ENCODE results near the gene AAK1. TPM values are rescaled to one million over a fixed set of nuclear protein-coding genes. Genes with fewer than 3 reads are reported as not detected.

Gene AAK1
- total and polyA plus RNA-seq, 12 donors, result 26.2 to 106 (median 68.5) TPM

- TF ChIP-seq POLR2A (IDR thresholded peaks at IDR 0.05) (no peak), CTCF (IDR thresholded peaks at IDR 0.05) (no peak)
- no peaks in the 10 kb centered on the region for H3K4me1 ChIP-seq (replicated peaks in 1 of 2)
- DNase-seq, result no peak
- H3K27ac ChIP-seq, result no peak overlapping the region
- 74 to 84% (median 84%) methylated on average over 3 of the region's 3 CpGs for WGBS, 4 donors
- no peaks in the 10 kb centered on the region for H3K36me3 ChIP-seq (replicated peaks in 1 of 2)
- H3K27me3 ChIP-seq, result no peaks in the 10 kb centered on the region
- H3K4me3 ChIP-seq, result no peak overlapping the region
- intact Hi-C loops (cut with DNase I), result no loop called here
- H3K9me3 ChIP-seq (replicated peaks in 1 of 3), result no peaks in the 10 kb centered on the region
These were observed 45.9 kb upstream of the AAK1 start for GRCh38 chr2:69689466-69689865.

GRCh38 chr2:69687971-69688611 is 44.6 kb upstream of the AAK1 start:
- Histone ChIP-seq H3K27ac (no peak overlapping the region), H3K27me3 (no peaks in the 10 kb centered on the region), H3K4me1 (replicated peaks in 1 of 2) (peaks cover 0 to 4% of the 10 kb centered on the region in 2 donors), H3K9me3 (replicated peaks in 1 of 3) (no peaks in the 10 kb centered on the region), H3K4me3 (no peak overlapping the region), H3K36me3 (replicated peaks in 1 of 2) (no peaks in the 10 kb centered on the region)
- TF ChIP-seq CTCF (IDR thresholded peaks at IDR 0.05) (no peak), POLR2A (IDR thresholded peaks at IDR 0.05) (no peak)
- DNase-seq, result no peak
- 87 to 92% (median 90%) methylated on average over 7 of the region's 7 CpGs for WGBS, 4 donors
- intact Hi-C loops (cut with DNase I), result no loop called here

- Histone ChIP-seq H3K4me1 (replicated peaks in 1 of 2) (peaks cover 0 to 13% of the 10 kb centered on the region in 2 donors), H3K27ac (no peak overlapping the region), H3K36me3 (replicated peaks in 1 of 2) (no peaks in the 10 kb centered on the region), H3K4me3 (no peak overlapping the region), H3K9me3 (replicated peaks in 1 of 3) (no peaks in the 10 kb centered on the region), H3K27me3 (no peaks in the 10 kb centered on the region)
- TF ChIP-seq POLR2A (IDR thresholded peaks at IDR 0.05) (no peak), CTCF (IDR thresholded peaks at IDR 0.05) (no peak)
- 86 to 91% (median 87%) methylated on average over 5 of the region's 5 CpGs for WGBS, 4 donors
- DNase-seq, result no peak
- intact Hi-C loops (cut with DNase I), result no loop called here
These were observed 43.3 kb upstream of the AAK1 start for GRCh38 chr2:69686813-69687212.

- no peaks in the 10 kb centered on the region for H3K36me3 ChIP-seq (replicated peaks in 1 of 2)
- no peak overlapping the region for H3K27ac ChIP-seq
- TF ChIP-seq CTCF (IDR thresholded peaks at IDR 0.05), result no peak
- no peak for TF ChIP-seq POLR2A (IDR thresholded peaks at IDR 0.05)
- H3K9me3 ChIP-seq (replicated peaks in 1 of 3), result no peaks in the 10 kb centered on the region
- 72 to 81% (median 73%) methylated on average over 5 of the region's 5 CpGs for WGBS, 4 donors
- DNase-seq, result no peak
- H3K4me3 ChIP-seq, result no peak overlapping the region
- intact Hi-C loops (cut with DNase I), result no loop called here
- H3K27me3 ChIP-seq, result no peaks in the 10 kb centered on the region
- H3K4me1 ChIP-seq (replicated peaks in 1 of 2), result peaks cover 0 to 13% of the 10 kb centered on the region in 2 donors
These were observed 41.9 kb upstream of the AAK1 start for GRCh38 chr2:69685321-69686048.

Data from adrenal gland (tissue), 12 donors.